ENCODE data around the gene OR5T3. TPM values are rescaled to one million over a fixed set of nuclear protein-coding genes. Genes with fewer than 3 reads are reported as not detected.
"Not testable (repeated sequence)": the region's sequence is repeated elsewhere in the genome, so short reads cannot be mapped to it uniquely, and the experiment has no call there.

Gene OR5T3
- not detected for total RNA-seq
- long read RNA-seq, result 0 reads

DNA sequence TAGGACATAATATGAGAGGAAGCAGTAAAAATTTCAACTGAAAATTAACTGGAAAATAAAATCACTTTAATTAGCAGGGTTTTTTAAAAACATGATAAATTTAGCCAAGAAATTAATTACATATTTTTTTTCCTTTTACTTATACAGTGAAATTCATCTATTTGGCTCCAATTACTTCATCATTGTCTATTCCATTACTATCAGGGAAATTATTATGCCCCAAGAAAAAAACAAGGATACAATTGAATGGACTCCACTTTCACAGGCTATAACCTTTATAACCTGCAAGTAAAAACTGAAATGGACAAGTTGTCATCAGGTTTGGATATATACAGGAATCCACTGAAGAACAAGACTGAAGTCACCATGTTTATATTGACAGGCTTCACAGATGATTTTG, at the start of gene OR5T3:
Gene OR5T3 (plus strand): TSS at position 301 of the 400 bp plus-strand sequence. CDS start 0 bp downstream, at position 301.
- DNase-seq (ENCODE audit: missing footprints) (no peak), ATAC-seq (no peak)
- intact Hi-C loops (cut with DNase I), result no loop called here

DNA sequence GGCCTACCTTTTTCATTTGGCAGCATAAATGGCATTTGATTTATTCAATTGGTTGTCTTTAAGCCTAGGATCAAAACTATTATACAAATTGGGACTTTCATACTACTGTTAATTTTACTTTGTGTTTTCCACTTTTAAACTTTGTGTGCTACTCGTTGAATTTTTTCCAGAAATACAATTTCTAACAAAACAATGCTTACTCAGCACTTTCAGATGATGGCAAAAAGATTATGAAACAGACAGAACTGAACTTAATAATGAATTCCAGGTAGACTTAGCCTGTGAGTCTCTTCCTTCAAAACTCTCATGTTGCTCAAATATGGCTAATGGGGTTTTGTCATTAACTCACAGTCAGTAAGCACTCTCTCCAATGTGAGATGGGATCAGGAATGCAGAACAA, 44.3 kb upstream of the OR5T3 start:
- intact Hi-C loops (cut with DNase I), result no loop called here
- no peak for DNase-seq (ENCODE audit: missing footprints)
- ATAC-seq, result no peak

DNA sequence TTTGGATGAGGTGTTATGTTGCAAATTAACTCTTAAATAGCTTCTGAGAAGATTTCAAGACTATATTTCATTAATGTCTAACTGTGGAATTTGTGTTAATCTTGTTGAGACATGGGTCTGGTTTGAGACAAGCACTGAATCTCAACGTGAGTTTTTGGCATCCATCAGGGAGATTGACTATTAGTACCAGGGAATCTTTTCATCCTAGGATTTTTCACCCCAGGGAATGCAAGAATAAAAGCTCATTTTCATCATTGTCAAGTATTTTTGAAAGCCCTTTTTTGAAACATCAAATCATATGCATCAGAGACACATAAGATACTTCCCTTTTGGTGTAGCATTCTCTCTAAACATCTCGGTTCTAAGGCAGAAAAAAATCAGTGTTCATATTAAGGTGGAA, 37.5 kb upstream of the OR5T3 start:
- intact Hi-C loops (cut with DNase I), result no loop called here
- ATAC-seq (no peak), DNase-seq (ENCODE audit: missing footprints) (no peak)

DNA sequence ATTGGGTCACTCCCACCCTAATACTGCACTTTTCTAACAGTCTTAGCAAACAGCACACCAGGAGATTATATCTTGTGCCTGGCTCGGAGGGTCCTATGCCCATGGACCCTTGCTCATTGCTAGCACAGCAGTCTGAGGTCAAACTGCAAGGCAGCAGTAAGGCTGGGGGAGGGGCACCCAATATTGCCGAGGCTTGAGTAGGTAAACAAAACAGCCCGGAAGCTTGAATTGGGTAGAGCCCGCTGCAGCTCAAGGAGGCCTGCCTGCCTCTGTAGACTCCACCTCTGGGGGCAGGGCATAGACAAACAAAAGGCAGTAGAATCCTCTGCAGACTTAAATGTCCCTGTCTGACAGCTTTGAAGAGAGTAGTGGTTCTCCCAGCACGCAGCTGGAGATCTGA, 32.3 kb upstream of the OR5T3 start:
- intact Hi-C loops (cut with DNase I); ATAC-seq; DNase-seq (ENCODE audit: missing footprints): not testable (repeated sequence)

DNA sequence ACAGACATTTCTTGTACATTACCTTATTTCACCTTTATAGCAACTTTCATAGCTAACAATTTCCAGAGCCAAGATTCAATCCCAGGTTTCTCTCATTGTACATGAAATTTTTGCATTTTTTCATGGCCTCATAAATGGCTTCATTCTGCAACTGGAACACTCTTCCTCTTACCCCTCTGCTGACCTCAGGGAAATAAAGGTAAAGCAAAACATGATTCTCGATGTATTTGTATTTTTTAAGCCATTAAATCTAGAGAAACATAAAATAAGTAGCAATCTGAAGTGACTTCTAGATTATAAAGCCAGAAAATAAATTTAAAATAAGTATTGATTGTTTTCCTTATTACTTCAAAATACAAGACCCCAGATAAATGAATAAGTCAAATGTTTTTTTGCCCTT, 17.9 kb upstream of the OR5T3 start, which contains the start of gene OR5T2:
Gene OR5T2 (minus strand): TSS at position 101 of the 400 bp plus-strand sequence. CDS start 1,193 bp downstream, outside the sequence.
- intact Hi-C loops (cut with DNase I), result no loop called here
- DNase-seq (ENCODE audit: missing footprints) (no peak), ATAC-seq (no peak)

DNA sequence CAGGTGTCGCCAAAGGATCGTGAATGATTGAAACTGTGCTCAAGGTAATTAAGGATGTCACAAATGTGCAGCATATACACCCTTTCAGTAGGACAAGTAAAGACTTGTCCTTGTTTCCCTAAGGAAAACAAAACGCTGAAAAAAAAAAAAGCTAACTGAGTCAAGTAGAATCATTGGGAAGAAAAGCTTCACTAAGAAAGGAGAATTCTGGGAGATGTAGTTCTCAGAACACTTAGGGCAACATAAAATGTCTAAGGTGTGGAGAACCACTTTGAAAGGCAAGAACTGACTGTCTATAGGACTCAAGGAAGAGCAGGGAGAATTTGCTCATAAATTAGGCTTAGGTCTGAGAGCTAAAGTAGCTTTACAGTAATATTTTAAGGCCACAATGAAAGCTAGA, 19.0 kb downstream of the OR5T3 start:
- intact Hi-C loops (cut with DNase I), result no loop called here
- ATAC-seq (no peak), DNase-seq (ENCODE audit: missing footprints) (no peak)

DNA sequence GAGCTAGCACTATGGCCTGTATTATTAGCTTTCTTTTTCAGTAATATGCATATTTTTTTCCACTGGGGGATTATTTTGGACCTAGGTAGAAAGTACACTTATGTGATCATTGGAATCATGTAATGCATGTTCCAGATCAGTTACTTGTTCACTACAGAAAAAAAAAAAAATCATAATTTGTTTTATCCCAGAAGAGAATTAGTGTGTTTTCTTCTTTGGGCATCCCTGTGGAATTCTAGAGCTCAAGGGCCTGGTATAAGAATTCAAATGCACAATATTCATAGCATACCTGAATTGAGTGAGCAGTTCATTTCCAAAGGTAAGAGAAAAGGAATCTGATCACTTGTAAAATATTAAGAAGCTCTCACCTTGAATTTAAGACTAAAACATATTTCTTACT, 21.8 kb downstream of the OR5T3 start, which contains the start of gene OR5T1:
Gene OR5T1 (plus strand): TSS at position 301 of the 400 bp plus-strand sequence. CDS start 1,485 bp downstream, outside the sequence.
- intact Hi-C loops (cut with DNase I), result no loop called here
- no peak for DNase-seq (ENCODE audit: missing footprints)
- no peak for ATAC-seq

DNA sequence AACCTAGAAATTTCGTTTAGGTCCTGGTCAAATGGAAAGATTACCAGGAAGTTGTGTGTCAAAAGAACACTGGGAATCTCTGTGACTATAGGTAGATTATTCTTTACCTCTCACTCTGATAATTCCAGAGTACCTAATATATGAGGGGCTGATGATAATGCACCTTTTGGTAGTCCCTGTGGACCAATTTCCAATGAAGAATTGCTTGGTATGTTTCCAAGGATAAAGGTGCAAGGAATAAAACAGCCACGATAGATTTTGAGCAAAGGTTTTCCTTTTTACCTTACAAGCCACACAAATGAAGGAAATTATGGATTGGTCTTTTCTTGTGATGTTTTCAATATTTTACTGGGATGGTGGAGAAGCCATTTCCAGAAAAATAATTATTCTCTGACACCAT, 40.1 kb downstream of the OR5T3 start, which contains the start of gene OR8H1:
Gene OR8H1 (minus strand): TSS at position 101 of the 400 bp plus-strand sequence. CDS start 1,192 bp downstream, outside the sequence.
- no peak for ATAC-seq
- intact Hi-C loops (cut with DNase I), result no loop called here
- DNase-seq (ENCODE audit: missing footprints), result no peak

DNA sequence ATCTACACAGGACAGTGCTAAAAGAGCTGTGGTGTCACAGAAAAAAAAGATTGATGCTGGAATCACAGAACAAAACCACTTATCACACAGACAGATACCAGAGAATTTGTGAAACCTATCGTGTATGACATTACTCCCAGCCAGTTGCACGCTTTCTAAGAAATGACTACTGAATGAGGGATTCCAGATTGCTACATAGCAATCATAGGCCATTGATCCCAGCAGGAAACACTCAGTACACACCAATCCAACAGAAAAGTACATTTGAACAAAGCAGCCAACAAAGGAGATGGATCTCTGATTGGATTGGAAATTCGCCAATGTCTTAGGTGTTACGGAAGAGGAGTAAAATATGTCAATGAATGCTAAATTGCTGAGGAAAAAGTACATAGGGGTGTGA, 44.8 kb downstream of the OR5T3 start:
- DNase-seq (ENCODE audit: missing footprints) (no peak), ATAC-seq (no peak)
- intact Hi-C loops (cut with DNase I), result no loop called here

Other genes starting within 250 kb of the OR5T3 start
- gene OR5AS1, start 224.6 kb upstream of the OR5T3 start, total RNA-seq, result not detected
- not detected for gene OR8I2, start 158.9 kb upstream of the OR5T3 start, total RNA-seq
- gene OR8H2, start 148.6 kb upstream of the OR5T3 start, total RNA-seq, result not detected
- gene OR8H3, start 129.9 kb upstream of the OR5T3 start, total RNA-seq, result not detected
- gene OR8J3, start 112.1 kb upstream of the OR5T3 start, total RNA-seq, result not detected
- gene OR8K5, start 91.9 kb upstream of the OR5T3 start, total RNA-seq, result not detected
- not detected for gene OR5J2, start 75.6 kb upstream of the OR5T3 start, total RNA-seq
- not detected for gene OR5T2, start 18.0 kb upstream of the OR5T3 start, total RNA-seq
- gene OR5T1, start 21.9 kb downstream of the OR5T3 start, total RNA-seq, result not detected
- gene OR8H1, start 40.0 kb downstream of the OR5T3 start, total RNA-seq, result not detected
- gene OR8K3, start 62.9 kb downstream of the OR5T3 start, total RNA-seq, result not detected
- not detected for gene OR8K1, start 93.8 kb downstream of the OR5T3 start, total RNA-seq
- gene OR8J1, start 102.0 kb downstream of the OR5T3 start, total RNA-seq, result not detected
- not detected for gene OR8U1, start 123.4 kb downstream of the OR5T3 start, total RNA-seq
- gene OR5AL1, start 160.4 kb downstream of the OR5T3 start, total RNA-seq, result not detected
- not detected for gene OR5M3, start 221.1 kb downstream of the OR5T3 start, total RNA-seq
- gene OR5M8, start 239.1 kb downstream of the OR5T3 start, total RNA-seq, result not detected